ENCODE measurements around the gene AP2B1. TPM values are rescaled to one million over a fixed set of nuclear protein-coding genes. Genes with fewer than 3 reads are reported as not detected.

AP2B1 gene
- total RNA-seq, 2 experiments from 2014 or later: 28.9 to 76.0 TPM

DNA sequence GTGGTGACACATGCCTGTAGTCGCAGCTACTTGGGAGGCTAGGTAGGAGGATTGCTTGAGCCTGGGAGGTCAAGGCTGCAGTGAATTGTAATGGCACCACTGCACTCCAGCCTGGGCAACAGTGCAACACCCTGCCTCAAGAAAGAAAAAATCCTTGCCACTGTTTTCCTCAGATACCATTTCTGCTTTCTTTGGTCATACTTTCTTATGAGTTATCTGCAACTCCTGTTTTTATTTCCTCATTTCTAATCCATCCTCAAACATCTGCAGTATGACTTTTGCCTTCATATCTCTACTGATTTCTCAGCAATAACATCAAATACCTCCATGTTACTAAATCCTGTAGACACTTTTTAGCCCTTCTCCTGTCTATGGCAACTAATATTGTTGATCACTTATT, 3.1 kb upstream of the AP2B1 start:
- intact Hi-C loops (cut with micrococcal nuclease; ENCODE audit: unreplicated experiment): no loop called here
- Histone ChIP-seq H3K4me2 (ENCODE audit: low read length) (no peak overlapping the region), H3K4me1 (ENCODE audit: insufficient read depth, low read length, poor library complexity, severe bottlenecking) (peaks cover 27% of the 10 kb centered on the region), H3K27ac (ENCODE audit: low read depth, low read length, poor library complexity, severe bottlenecking) (no peak overlapping the region), H3K36me3 (ENCODE audit: insufficient read depth, low read length) (no peaks in the 10 kb centered on the region), H3K79me2 (ENCODE audit: insufficient read depth, low read depth, low read length) (peaks cover 14% of the 10 kb centered on the region), H3K9me3 (ENCODE audit: low read length) (no peaks in the 10 kb centered on the region), H2AFZ (ENCODE audit: low read length) (no peak overlapping the region), H3K9me2 (ENCODE audit: insufficient read depth, low read length) (no peaks in the 10 kb centered on the region), H4K20me1 (ENCODE audit: insufficient read depth, low read length) (no peaks in the 10 kb centered on the region), H3K4me3 (ENCODE audit: low read depth, low read length, poor library complexity, severe bottlenecking) (no peak overlapping the region)
- TF ChIP-seq, protein P1, sequence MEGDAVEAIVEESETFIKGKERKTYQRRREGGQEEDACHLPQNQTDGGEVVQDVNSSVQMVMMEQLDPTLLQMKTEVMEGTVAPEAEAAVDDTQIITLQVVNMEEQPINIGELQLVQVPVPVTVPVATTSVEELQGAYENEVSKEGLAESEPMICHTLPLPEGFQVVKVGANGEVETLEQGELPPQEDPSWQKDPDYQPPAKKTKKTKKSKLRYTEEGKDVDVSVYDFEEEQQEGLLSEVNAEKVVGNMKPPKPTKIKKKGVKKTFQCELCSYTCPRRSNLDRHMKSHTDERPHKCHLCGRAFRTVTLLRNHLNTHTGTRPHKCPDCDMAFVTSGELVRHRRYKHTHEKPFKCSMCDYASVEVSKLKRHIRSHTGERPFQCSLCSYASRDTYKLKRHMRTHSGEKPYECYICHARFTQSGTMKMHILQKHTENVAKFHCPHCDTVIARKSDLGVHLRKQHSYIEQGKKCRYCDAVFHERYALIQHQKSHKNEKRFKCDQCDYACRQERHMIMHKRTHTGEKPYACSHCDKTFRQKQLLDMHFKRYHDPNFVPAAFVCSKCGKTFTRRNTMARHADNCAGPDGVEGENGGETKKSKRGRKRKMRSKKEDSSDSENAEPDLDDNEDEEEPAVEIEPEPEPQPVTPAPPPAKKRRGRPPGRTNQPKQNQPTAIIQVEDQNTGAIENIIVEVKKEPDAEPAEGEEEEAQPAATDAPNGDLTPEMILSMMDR (conservative IDR thresholded peaks at IDR 0.05; ENCODE audit: low read length): no peak
- no peak for TF ChIP-seq EZH2phosphoT487 (IDR thresholded peaks at IDR 0.05; ENCODE audit: borderline replicate concordance, low read depth, low read length)
- CTCF ChIA-PET (ENCODE audit: unreplicated experiment): no interaction called here
- POLR2A ChIA-PET: no interaction called here
- DNase-seq (ENCODE audit: low spot score): no peak
- no TSS peak for BruUV-seq (replicated peaks)

DNA sequence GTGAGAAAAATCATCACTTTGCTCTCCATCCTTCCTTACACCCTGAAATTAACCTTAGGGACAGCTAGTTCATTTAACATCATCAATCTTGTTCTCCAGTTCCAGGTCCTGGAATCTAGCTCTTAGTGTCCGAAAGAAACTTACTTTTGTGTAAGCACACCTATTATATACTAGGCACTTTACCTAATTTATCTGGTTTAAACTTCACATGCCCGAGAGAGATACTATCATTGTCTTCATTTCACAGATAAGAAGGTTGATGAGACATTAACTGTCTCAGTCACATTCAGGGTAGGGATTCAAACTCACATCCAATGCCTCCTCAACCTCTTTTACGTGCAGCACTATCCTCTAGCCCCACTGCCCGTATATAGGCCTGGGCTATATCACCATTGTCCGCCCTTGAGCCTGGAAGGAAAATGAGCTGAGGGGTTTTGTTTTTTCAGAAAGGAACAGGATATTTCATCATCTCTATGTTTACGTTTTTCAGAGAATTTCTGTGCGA, 501 bp upstream of the AP2B1 start:
- DNase-seq (ENCODE audit: low spot score): no peak
- Histone ChIP-seq H3K4me2 (ENCODE audit: low read length) (peak overlapping the region; percentile 84), H3K36me3 (ENCODE audit: insufficient read depth, low read length) (no peaks in the 10 kb centered on the region), H3K27ac (ENCODE audit: low read depth, low read length, poor library complexity, severe bottlenecking) (peak overlapping the region; percentile 75), H3K9me2 (ENCODE audit: insufficient read depth, low read length) (no peaks in the 10 kb centered on the region), H3K79me2 (ENCODE audit: insufficient read depth, low read depth, low read length) (peaks cover 35% of the 10 kb centered on the region), H3K4me1 (ENCODE audit: insufficient read depth, low read length, poor library complexity, severe bottlenecking) (peaks cover 24% of the 10 kb centered on the region), H3K4me3 (ENCODE audit: low read depth, low read length, poor library complexity, severe bottlenecking) (peak overlapping the region; percentile 84), H4K20me1 (ENCODE audit: insufficient read depth, low read length) (no peaks in the 10 kb centered on the region), H3K9me3 (ENCODE audit: low read length) (no peaks in the 10 kb centered on the region), H2AFZ (ENCODE audit: low read length) (peak overlapping the region; percentile 97)
- ChIA-PET POLR2A (interaction anchor here (1.0 to 6.7 kb wide), 4 partner anchors 8 to 222 kb away, joined by 3 to 53 read pairs (median 14); partner anchors contain the start of genes PEX12 and TAF15), CTCF (ENCODE audit: unreplicated experiment) (interaction anchor here (0.6 to 1.3 kb wide), 2 partner anchors 8 to 10 kb away, joined by 3 to 5 read pairs; partner anchors contain the start of gene PEX12)
- intact Hi-C loops (cut with micrococcal nuclease; ENCODE audit: unreplicated experiment): loop anchor here (1.0 to 5.0 kb wide), 2 partner anchors 8 to 221 kb away; partner anchors contain the start of genes PEX12 and TAF15
- BruUV-seq (replicated peaks): TSS peak; percentile 100
- TF ChIP-seq EZH2phosphoT487 (IDR thresholded peaks at IDR 0.05; ENCODE audit: borderline replicate concordance, low read depth, low read length): no peak
- TF ChIP-seq, protein P1 (conservative IDR thresholded peaks at IDR 0.05; ENCODE audit: low read length): no peak
